Spleen (tissue), 7 donors: ENCODE results near the gene CD58.

Source experiments
- POLR2A ChIP-seq, 3 donors: fragments of 450-650 bp; IDR thresholded peaks; one replicate each; pipeline ENCODE4 v1.5.1; 2017; ENCODE audit warnings: antibody characterized with exemption in 3 of 3, mild to moderate bottlenecking in 1 of 3
- POLR2AphosphoS5 ChIP-seq, 3 donors: sonication (generic); formaldehyde crosslinking; IDR thresholded peaks; one replicate each; pipeline ENCODE4 v1.5.1; 2017; ENCODE audit warnings: antibody characterized with exemption in 3 of 3
- TF ChIP-seq, protein P1 (sequence below), 11 experiments: fragments of 200-600 bp in 7 of 11; fragments of 450-650 bp in 4 of 11; sonication (generic) in 4 of 11; IDR thresholded peaks in 8 of 11; conservative IDR thresholded peaks in 3 of 11; 1 replicate in 7 of 11; 2 replicates in 4 of 11; pipeline versions ENCODE4 v1.4.0 to v1.8.0; 2016 to 2021; ENCODE audit warnings: antibody characterized with exemption in 11 of 11, inconsistent platforms in 4 of 11, mild to moderate bottlenecking in 1 of 11
- donor health status: DM: no; HTN: no; CAD: no; lungs with moderate emphysema.
- donor health status: DM: no; HTN: no; CAD: no.
- donor health status: DM: no; HTN: no; CAD: no.

DNA sequence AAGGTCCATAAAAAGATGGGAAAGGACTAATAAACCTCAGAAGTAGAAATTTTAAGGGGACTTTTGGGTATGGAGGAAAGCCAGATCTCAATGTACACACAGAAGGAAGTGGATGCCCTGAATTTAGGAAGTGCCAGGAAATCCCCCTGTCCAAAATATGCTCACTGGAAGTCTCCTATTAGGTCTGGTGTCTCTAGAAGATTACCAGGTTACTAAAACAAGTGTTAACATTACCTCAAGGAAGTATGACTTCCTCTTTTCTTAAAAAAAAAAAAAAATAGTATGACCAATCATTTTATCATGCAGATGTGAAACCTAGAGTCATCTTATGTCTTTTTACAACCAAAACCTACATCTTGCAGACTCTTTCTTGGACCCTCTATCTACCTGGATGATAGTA is 30.7 kb downstream of the CD58 start:
- TF ChIP-seq, protein P1, sequence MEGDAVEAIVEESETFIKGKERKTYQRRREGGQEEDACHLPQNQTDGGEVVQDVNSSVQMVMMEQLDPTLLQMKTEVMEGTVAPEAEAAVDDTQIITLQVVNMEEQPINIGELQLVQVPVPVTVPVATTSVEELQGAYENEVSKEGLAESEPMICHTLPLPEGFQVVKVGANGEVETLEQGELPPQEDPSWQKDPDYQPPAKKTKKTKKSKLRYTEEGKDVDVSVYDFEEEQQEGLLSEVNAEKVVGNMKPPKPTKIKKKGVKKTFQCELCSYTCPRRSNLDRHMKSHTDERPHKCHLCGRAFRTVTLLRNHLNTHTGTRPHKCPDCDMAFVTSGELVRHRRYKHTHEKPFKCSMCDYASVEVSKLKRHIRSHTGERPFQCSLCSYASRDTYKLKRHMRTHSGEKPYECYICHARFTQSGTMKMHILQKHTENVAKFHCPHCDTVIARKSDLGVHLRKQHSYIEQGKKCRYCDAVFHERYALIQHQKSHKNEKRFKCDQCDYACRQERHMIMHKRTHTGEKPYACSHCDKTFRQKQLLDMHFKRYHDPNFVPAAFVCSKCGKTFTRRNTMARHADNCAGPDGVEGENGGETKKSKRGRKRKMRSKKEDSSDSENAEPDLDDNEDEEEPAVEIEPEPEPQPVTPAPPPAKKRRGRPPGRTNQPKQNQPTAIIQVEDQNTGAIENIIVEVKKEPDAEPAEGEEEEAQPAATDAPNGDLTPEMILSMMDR (IDR thresholded peaks at IDR 0.05 in 8 of 11, conservative IDR thresholded peaks at IDR 0.05 in 3 of 11): no peak
- TF ChIP-seq POLR2A (IDR thresholded peaks at IDR 0.05) (no peak), POLR2AphosphoS5 (IDR thresholded peaks at IDR 0.05) (no peak)
